ENCODE results near the gene PXN.
"Not testable (repeated sequence)": the region's sequence is repeated elsewhere in the genome, so short reads cannot be mapped to it uniquely, and the experiment has no call there.

PXN gene

GRCh38 chr12:120211904-120212283, 53.6 kb downstream of the PXN start:
- DNase-seq (ENCODE audit: low read depth in 3 of 3) = no peak

- DNase-seq (ENCODE audit: low read depth in 3 of 3) = no peak
These were observed 54.2 kb downstream of the PXN start for GRCh38 chr12:120211243-120211903.

- DNase-seq (ENCODE audit: low read depth in 3 of 3) = no peak
These were observed 55.7 kb downstream of the PXN start for GRCh38 chr12:120209851-120210250.

GRCh38 chr12:120207227-120207626, 58.3 kb downstream of the PXN start:
- DNase-seq (ENCODE audit: low read depth in 3 of 3) = no peak

- not testable (repeated sequence) for DNase-seq (ENCODE audit: low read depth in 3 of 3)
These were observed 58.7 kb downstream of the PXN start for GRCh38 chr12:120206781-120207180.

- no peak for DNase-seq (ENCODE audit: low read depth in 3 of 3)
These were observed 59.3 kb downstream of the PXN start for GRCh38 chr12:120206228-120206627.

GRCh38 chr12:120204171-120204570, 61.4 kb downstream of the PXN start:
- DNase-seq (ENCODE audit: low read depth in 3 of 3) = no peak

GRCh38 chr12:120200364-120200800, 65.1 kb downstream of the PXN start:
- no peak for DNase-seq (ENCODE audit: low read depth in 3 of 3)

- no peak for DNase-seq (ENCODE audit: low read depth in 3 of 3)
These were observed 65.8 kb downstream of the PXN start for GRCh38 chr12:120199595-120200306.

GRCh38 chr12:120199025-120199424, 66.5 kb downstream of the PXN start:
- no peak for DNase-seq (ENCODE audit: low read depth in 3 of 3)

- no peak for DNase-seq (ENCODE audit: low read depth in 3 of 3)
These were observed 68.0 kb downstream of the PXN start for GRCh38 chr12:120197542-120197887.

- DNase-seq (ENCODE audit: low read depth in 3 of 3) = not testable (repeated sequence)
These were observed 68.6 kb downstream of the PXN start for GRCh38 chr12:120196817-120197541.

GRCh38 chr12:120196363-120196762, 69.2 kb downstream of the PXN start:
- no peak for DNase-seq (ENCODE audit: low read depth in 3 of 3)

GRCh38 chr12:120194534-120195395, 70.8 kb downstream of the PXN start, which contains the start of gene GCN1:
TSS of gene GCN1 (minus strand) at chr12:120194715. CDS start at chr12:120194697, 18 bp downstream.
- peak; percentile 76 to 93 (median 78) for DNase-seq (ENCODE audit: low read depth in 3 of 3)

- no peak for DNase-seq (ENCODE audit: low read depth in 3 of 3)
These were observed 71.3 kb downstream of the PXN start for GRCh38 chr12:120194226-120194533.

- DNase-seq (ENCODE audit: low read depth in 3 of 3) = not testable (repeated sequence)
These were observed 72.2 kb downstream of the PXN start for GRCh38 chr12:120193286-120193685.

- DNase-seq (ENCODE audit: low read depth in 3 of 3) = no peak
These were observed 74.5 kb downstream of the PXN start for GRCh38 chr12:120190985-120191480.

GRCh38 chr12:120190386-120190785, 75.1 kb downstream of the PXN start:
- no peak for DNase-seq (ENCODE audit: low read depth in 3 of 3)

GRCh38 chr12:120186654-120187053, 78.9 kb downstream of the PXN start:
- DNase-seq (ENCODE audit: low read depth in 3 of 3) = no peak

GRCh38 chr12:120183211-120183631, 82.3 kb downstream of the PXN start:
- no peak for DNase-seq (ENCODE audit: low read depth in 3 of 3)

- DNase-seq (ENCODE audit: low read depth in 3 of 3) = no peak
These were observed 83.4 kb downstream of the PXN start for GRCh38 chr12:120181991-120182631.
